ENCODE measurements around the gene TPM1.

DNA sequence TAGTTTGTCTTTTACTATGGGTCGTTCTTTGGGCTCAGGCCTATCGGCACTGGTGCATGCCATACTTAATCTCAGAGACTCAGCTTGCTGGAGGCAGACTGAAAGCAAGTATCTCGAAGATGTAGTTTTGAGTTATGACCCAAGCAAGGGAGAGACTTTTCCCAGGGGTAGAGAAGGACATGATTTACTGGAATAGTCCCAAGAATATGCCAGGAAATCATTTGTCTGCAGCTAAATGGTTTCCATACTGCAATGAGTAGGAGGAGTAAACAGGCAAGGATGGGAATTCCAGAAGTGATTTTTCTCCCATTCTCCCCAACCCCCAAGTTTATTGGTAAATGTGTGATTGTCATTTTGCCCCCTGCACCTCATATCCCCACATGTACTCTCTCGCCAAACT, 43.7 kb downstream of the TPM1 start:
- TF ChIP-seq, protein P1, sequence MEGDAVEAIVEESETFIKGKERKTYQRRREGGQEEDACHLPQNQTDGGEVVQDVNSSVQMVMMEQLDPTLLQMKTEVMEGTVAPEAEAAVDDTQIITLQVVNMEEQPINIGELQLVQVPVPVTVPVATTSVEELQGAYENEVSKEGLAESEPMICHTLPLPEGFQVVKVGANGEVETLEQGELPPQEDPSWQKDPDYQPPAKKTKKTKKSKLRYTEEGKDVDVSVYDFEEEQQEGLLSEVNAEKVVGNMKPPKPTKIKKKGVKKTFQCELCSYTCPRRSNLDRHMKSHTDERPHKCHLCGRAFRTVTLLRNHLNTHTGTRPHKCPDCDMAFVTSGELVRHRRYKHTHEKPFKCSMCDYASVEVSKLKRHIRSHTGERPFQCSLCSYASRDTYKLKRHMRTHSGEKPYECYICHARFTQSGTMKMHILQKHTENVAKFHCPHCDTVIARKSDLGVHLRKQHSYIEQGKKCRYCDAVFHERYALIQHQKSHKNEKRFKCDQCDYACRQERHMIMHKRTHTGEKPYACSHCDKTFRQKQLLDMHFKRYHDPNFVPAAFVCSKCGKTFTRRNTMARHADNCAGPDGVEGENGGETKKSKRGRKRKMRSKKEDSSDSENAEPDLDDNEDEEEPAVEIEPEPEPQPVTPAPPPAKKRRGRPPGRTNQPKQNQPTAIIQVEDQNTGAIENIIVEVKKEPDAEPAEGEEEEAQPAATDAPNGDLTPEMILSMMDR (IDR thresholded peaks at IDR 0.05), result no peak
- no peak for TF ChIP-seq EZH2 (IDR thresholded peaks at IDR 0.05; ENCODE audit: borderline replicate concordance, insufficient read depth, low read depth, low read length, poor library complexity, severe bottlenecking)

All from B cell (primary cell).